Osteocyte (in vitro differentiated cells): Measurements from ENCODE around the gene TM7SF2. TPM values are rescaled to one million over a fixed set of nuclear protein-coding genes. Genes with fewer than 3 reads are reported as not detected.

Experiments
- DNase-seq: peaks from one replicate; pipeline ENCODE4 v3.0.0; 2021; ENCODE audit warnings: mixed read lengths; ENCODE audit not compliant: unreplicated experiment; ENCODE audit errors: extremely low spot score
- H3K27ac Mint-ChIP-seq: one replicate; pipeline ENCODE4 v1.8.0; 2021; ENCODE audit warnings: mild to moderate bottlenecking, mixed read lengths; ENCODE audit not compliant: unreplicated experiment
- H3K27me3 Mint-ChIP-seq: one replicate; pipeline ENCODE4 v1.8.0; 2021; ENCODE audit warnings: mixed read lengths; ENCODE audit not compliant: unreplicated experiment
- H3K36me3 Mint-ChIP-seq: one replicate; pipeline ENCODE4 v1.8.0; 2021; ENCODE audit warnings: mixed read lengths; ENCODE audit not compliant: unreplicated experiment
- H3K4me1 Mint-ChIP-seq: one replicate; pipeline ENCODE4 v1.8.0; 2021; ENCODE audit warnings: mixed read lengths; ENCODE audit not compliant: unreplicated experiment
- H3K4me3 Mint-ChIP-seq: one replicate; pipeline ENCODE4 v1.8.0; 2021; ENCODE audit warnings: mild to moderate bottlenecking, moderate library complexity, mixed read lengths; ENCODE audit not compliant: unreplicated experiment
- H3K9me3 Mint-ChIP-seq: one replicate; pipeline ENCODE4 v1.8.0; 2021; ENCODE audit warnings: mixed read lengths; ENCODE audit not compliant: unreplicated experiment
- total RNA-seq: library from RNA; stranded (reverse); gene quantifications from 2 replicates; pipeline ENCODE4 v1.2.1, GENCODE V29; 2021
- TF ChIP-seq, protein P1 (sequence below): fragments of 200-600 bp; sonication (generic); IDR thresholded peaks from 2 replicates; pipeline ENCODE4 v1.5.0; 2021; ENCODE audit warnings: antibody characterized with exemption, mild to moderate bottlenecking, moderate library complexity

Gene TM7SF2
- total RNA-seq, 1 donor from 2014 or later, result 13.6 TPM

- Mint-ChIP-seq H3K4me1 (peaks cover 28% of the 10 kb centered on the region), H3K27me3 (no peaks in the 10 kb centered on the region), H3K36me3 (peaks cover 26% of the 10 kb centered on the region), H3K9me3 (no peaks in the 10 kb centered on the region), H3K27ac (peak within 1 kb of the TSS; percentile 97), H3K4me3 (peak within 1 kb of the TSS; percentile 97)
- DNase-seq, result peak; percentile 99
- TF ChIP-seq, protein P1, sequence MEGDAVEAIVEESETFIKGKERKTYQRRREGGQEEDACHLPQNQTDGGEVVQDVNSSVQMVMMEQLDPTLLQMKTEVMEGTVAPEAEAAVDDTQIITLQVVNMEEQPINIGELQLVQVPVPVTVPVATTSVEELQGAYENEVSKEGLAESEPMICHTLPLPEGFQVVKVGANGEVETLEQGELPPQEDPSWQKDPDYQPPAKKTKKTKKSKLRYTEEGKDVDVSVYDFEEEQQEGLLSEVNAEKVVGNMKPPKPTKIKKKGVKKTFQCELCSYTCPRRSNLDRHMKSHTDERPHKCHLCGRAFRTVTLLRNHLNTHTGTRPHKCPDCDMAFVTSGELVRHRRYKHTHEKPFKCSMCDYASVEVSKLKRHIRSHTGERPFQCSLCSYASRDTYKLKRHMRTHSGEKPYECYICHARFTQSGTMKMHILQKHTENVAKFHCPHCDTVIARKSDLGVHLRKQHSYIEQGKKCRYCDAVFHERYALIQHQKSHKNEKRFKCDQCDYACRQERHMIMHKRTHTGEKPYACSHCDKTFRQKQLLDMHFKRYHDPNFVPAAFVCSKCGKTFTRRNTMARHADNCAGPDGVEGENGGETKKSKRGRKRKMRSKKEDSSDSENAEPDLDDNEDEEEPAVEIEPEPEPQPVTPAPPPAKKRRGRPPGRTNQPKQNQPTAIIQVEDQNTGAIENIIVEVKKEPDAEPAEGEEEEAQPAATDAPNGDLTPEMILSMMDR, result no peak
Measured at GRCh38 chr11:65121865-65122696, 10.4 kb downstream of the TM7SF2 start, which contains the start of the genes FAU and MRPL49. Gene FAU (minus strand): TSS chr11:65122134. CDS start chr11:65121813, 321 bp downstream. Gene MRPL49 (plus strand): TSS chr11:65122321. CDS start chr11:65122347, 26 bp downstream.

GRCh38 chr11:65124480-65125196, 13.0 kb downstream of the TM7SF2 start:
- no peak for DNase-seq
- Mint-ChIP-seq H3K27ac (peak overlapping the region; percentile 52), H3K4me3 (peak overlapping the region; percentile 22), H3K27me3 (no peaks in the 10 kb centered on the region), H3K9me3 (no peaks in the 10 kb centered on the region), H3K36me3 (peaks cover 16% of the 10 kb centered on the region), H3K4me1 (peaks cover 27% of the 10 kb centered on the region)
- TF ChIP-seq, protein P1, result no peak

DNA sequence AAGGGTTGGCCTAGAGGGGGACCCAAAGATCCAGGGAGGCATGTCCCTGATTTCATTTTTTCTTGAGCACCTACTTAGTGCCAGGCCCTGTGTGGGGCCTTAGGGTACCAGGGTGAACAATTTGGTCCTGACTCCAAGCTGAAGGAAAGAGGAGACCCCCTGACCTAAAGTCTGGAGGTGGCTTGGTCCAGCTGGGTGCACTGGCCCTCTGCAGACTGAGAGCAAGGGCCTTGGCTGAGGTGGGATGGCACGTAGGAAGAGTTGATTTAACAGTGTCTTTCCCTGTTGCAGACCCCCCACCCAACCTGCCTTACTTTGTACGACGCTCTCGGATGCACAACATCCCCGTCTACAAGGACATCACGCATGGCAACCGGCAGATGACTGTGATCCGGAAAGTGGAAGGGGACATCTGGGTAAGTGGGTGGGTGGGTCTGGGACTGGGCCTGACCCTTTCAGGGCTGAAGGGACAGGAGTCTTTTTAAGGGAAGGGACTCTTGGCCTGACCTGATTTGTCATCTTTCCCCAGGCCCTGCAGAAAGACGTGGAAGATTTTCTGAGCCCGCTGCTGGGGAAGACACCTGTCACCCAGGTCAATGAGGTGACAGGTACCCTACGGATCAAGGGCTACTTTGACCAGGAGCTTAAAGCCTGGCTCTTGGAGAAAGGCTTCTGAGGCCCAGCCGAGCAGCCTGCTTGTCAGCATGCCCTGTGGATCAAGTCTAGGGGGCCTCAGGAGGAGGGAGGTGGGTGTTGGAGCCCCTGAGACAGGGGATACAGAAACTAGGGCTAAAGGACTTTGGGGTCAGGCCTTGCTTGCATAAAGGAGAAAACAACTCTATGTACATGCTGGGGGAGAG, 13.8 kb downstream of the TM7SF2 start:
- Mint-ChIP-seq H3K27ac (no peak overlapping the region), H3K9me3 (no peaks in the 10 kb centered on the region), H3K4me1 (peaks cover 27% of the 10 kb centered on the region), H3K27me3 (no peaks in the 10 kb centered on the region), H3K4me3 (no peak overlapping the region), H3K36me3 (peaks cover 12% of the 10 kb centered on the region)
- TF ChIP-seq, protein P1, result no peak
- DNase-seq, result no peak

DNA sequence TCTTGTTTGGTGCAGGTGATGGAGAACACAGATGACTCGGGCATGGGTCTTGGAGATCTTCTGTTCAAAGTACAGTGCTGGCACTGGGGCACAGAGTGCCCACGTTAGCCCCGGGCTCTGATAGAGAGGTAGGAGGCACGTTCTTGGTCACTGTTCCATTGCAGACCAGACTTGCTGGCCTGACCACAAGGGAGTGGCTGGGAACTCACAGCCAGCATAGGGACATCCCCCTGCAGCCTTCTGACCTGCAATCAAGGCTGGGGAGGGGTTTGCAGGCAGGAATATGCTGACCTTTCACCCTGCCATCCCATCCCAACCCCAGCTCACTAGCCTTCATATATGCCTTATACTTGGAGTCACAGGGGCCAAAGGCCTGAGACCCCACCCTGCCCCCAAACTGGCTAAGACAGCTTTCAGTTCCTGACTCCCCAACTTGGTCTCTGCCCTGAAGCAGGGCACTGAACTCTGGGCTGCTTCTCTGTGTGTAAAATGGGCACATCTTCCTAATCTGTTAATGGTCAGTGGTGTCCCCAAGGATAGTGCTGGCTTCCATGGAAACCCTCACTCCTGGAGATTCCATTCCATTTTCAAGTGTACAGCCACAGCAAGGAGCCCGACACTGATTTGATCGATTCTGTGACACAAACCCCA, 15.1 kb downstream of the TM7SF2 start:
- DNase-seq, result no peak
- H3K27me3 Mint-ChIP-seq, result no peaks in the 10 kb centered on the region
- H3K36me3 Mint-ChIP-seq, result peaks cover 16% of the 10 kb centered on the region
- TF ChIP-seq, protein P1, result no peak
- peaks cover 17% of the 10 kb centered on the region for H3K4me1 Mint-ChIP-seq
- no peak overlapping the region for H3K4me3 Mint-ChIP-seq
- no peaks in the 10 kb centered on the region for H3K9me3 Mint-ChIP-seq
- no peak overlapping the region for H3K27ac Mint-ChIP-seq
